Trophoblast cell (in vitro differentiated cells and primary cell): ENCODE measurements around the gene SRRM3.

ENCODE experiments used
- DNase-seq, 2 donors: peaks; one replicate each; pipeline ENCODE4 v3.0.0-alpha.2; 2016
- H2AFZ ChIP-seq: 2 replicates; pipeline ENCODE4 v1.6.1; 2013; ENCODE audit warnings: low read length, moderate library complexity, mild to moderate bottlenecking; ENCODE audit not compliant: insufficient read depth, poor library complexity
- H2AK5ac ChIP-seq: 2 replicates; pipeline ENCODE4 v1.6.1; 2013; ENCODE audit warnings: mild to moderate bottlenecking, low read length
- H2BK120ac ChIP-seq: 2 replicates; pipeline ENCODE4 v1.6.1; 2013; ENCODE audit warnings: low read length, mild to moderate bottlenecking, moderate library complexity; ENCODE audit not compliant: insufficient read depth, poor library complexity
- H2BK12ac ChIP-seq: 2 replicates; pipeline ENCODE4 v1.6.1; 2013; ENCODE audit warnings: mild to moderate bottlenecking, low read length, moderate library complexity
- H2BK5ac ChIP-seq: 2 replicates; pipeline ENCODE4 v1.6.1; 2013; ENCODE audit warnings: low read length, low read depth, moderate library complexity, mild to moderate bottlenecking; ENCODE audit not compliant: poor library complexity
- H3K14ac ChIP-seq: 2 replicates; pipeline ENCODE4 v1.6.1; 2013; ENCODE audit warnings: mild to moderate bottlenecking, low read length
- H3K18ac ChIP-seq: 2 replicates; pipeline ENCODE4 v1.6.1; 2013; ENCODE audit warnings: mild to moderate bottlenecking, low read length
- H3K23ac ChIP-seq: 2 replicates; pipeline ENCODE4 v1.6.1; 2013; ENCODE audit warnings: low read length
- H3K27ac ChIP-seq: 2 replicates; pipeline ENCODE4 v1.5.1; 2013; ENCODE audit warnings: low read depth, mild to moderate bottlenecking, inconsistent platforms, low read length, moderate library complexity
- H3K27me3 ChIP-seq: 2 replicates; pipeline ENCODE4 v1.6.1; 2013; ENCODE audit warnings: inconsistent platforms, mild to moderate bottlenecking, low read length, moderate library complexity; ENCODE audit not compliant: insufficient read depth
- H3K36me3 ChIP-seq, 2 experiments: 1 replicate in 1 of 2; 2 replicates in 1 of 2; pipeline ENCODE4 v1.6.1; 2013; ENCODE audit warnings: low read length in 2 of 2, mild to moderate bottlenecking in 2 of 2, moderate library complexity in 1 of 2; ENCODE audit not compliant: insufficient read depth in 2 of 2, control insufficient read depth in 1 of 2
- H3K4ac ChIP-seq: 2 replicates; pipeline ENCODE4 v1.6.1; 2013; ENCODE audit warnings: low read depth, mild to moderate bottlenecking, low read length, moderate library complexity
- H3K4me1 ChIP-seq, 2 experiments: 1 replicate in 1 of 2; 2 replicates in 1 of 2; pipeline ENCODE4 v1.6.1; 2013; ENCODE audit warnings: low read length in 2 of 2, mild to moderate bottlenecking in 2 of 2, moderate library complexity in 1 of 2; ENCODE audit not compliant: insufficient read depth in 2 of 2, control insufficient read depth in 1 of 2
- H3K4me2 ChIP-seq: 2 replicates; pipeline ENCODE4 v1.6.1; 2013; ENCODE audit warnings: inconsistent platforms, mild to moderate bottlenecking, low read length, moderate library complexity
- H3K4me3 ChIP-seq: 2 replicates; pipeline ENCODE4 v1.5.1; 2013; ENCODE audit warnings: mild to moderate bottlenecking, low read depth, low read length, inconsistent platforms
- H3K79me1 ChIP-seq: one replicate; pipeline ENCODE4 v1.6.1; 2013; ENCODE audit warnings: low read length
- H3K79me2 ChIP-seq: 2 replicates; pipeline ENCODE4 v1.6.1; 2013; ENCODE audit warnings: low read length, mild to moderate bottlenecking; ENCODE audit not compliant: control insufficient read depth, insufficient read depth, poor library complexity
- H3K9ac ChIP-seq: 2 replicates; pipeline ENCODE4 v1.6.1; 2013; ENCODE audit warnings: mild to moderate bottlenecking, low read length
- H3K9me3 ChIP-seq: 2 replicates; pipeline ENCODE4 v1.6.1; 2013; ENCODE audit warnings: low read depth, mild to moderate bottlenecking, control low read depth, inconsistent platforms, low read length; ENCODE audit not compliant: insufficient read depth
- H4K12ac ChIP-seq: 2 replicates; pipeline ENCODE4 v1.6.1; 2013; ENCODE audit warnings: low read depth, mild to moderate bottlenecking, low read length, moderate library complexity
- H4K8ac ChIP-seq: 2 replicates; pipeline ENCODE4 v1.6.1; 2013; ENCODE audit warnings: low read depth, mild to moderate bottlenecking, low read length, moderate library complexity
- H4K91ac ChIP-seq: one replicate; pipeline ENCODE4 v1.6.1; 2013; ENCODE audit warnings: low read depth, mild to moderate bottlenecking, low read length, moderate library complexity
- WGBS: extraction: QIAGEN DNeasy Blood & Tissue Kit; methylation state at CpG from one replicate; pipeline ENCODE4 v1.1.7; 2013; ENCODE audit warnings: missing lambda C conversion rate; ENCODE audit not compliant: insufficient read length, insufficient coverage; ENCODE audit errors: extremely low coverage; 5-methylcytosine and 5-hydroxymethylcytosine counted together

SRRM3 gene

DNA sequence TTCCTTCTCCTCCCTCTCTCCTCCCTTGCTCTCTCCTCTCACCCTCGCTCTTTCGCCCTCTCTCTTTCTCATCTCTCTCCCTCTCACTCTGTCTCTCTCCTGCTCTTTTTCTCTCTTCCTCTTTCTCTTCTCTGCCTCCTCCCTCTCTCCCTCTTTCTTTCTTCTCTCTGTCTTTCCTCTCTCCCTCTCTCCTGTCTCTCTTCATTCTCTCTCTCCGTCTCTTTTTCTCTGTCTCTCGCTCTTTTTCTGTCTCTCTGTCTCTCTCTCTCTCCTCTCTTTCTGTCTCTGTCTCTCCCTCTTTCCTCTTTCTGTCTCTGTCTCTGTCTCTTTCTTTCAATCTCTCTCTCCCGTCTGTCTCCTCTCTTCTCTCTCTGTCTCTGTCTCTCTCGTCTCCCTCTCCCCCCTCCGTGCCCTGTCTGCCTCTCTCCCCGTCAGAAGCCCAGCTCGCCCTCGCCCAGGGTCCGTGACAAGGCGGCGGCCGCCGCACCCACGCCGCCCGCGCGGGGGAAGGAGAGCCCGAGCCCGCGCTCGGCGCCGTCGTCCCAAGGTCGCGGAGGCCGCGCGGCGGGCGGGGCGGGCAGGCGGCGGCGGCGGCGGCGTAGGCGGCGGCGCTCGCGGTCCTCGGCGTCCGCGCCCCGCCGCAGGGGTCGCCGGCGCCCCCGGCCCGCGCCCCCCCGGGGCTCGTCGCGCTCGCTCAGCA lies 79.5 kb downstream of the SRRM3 start:
- peak overlapping the region; percentile 62 for H3K4me2 ChIP-seq
- no peak overlapping the region for H3K27ac ChIP-seq
- H3K4ac ChIP-seq, result no peak overlapping the region
- no CpG with 5 or more reads among the region's 63 CpGs for WGBS
- H4K8ac ChIP-seq, result no peak overlapping the region
- H3K4me3 ChIP-seq, result peak overlapping the region; percentile 39
- H3K9me3 ChIP-seq, result peaks cover 3% of the 10 kb centered on the region
- no peak overlapping the region for H2AK5ac ChIP-seq
- no peak overlapping the region for H2BK120ac ChIP-seq
- no peak overlapping the region for H3K9ac ChIP-seq
- no peaks in the 10 kb centered on the region for H3K36me3 ChIP-seq
- no peaks in the 10 kb centered on the region for H3K79me1 ChIP-seq
- H3K79me2 ChIP-seq, result peaks cover 2% of the 10 kb centered on the region
- H2BK12ac ChIP-seq, result no peak overlapping the region
- no peak overlapping the region for H4K91ac ChIP-seq
- peaks cover 43% of the 10 kb centered on the region for H3K27me3 ChIP-seq
- no peak overlapping the region for H3K23ac ChIP-seq
- peak in 1 of 2 donors; percentile 22 for DNase-seq
- no peak overlapping the region for H2BK5ac ChIP-seq
- no peak overlapping the region for H2AFZ ChIP-seq
- H4K12ac ChIP-seq, result no peak overlapping the region
- H3K14ac ChIP-seq, result no peak overlapping the region
- H3K18ac ChIP-seq, result no peak overlapping the region
- H3K4me1 ChIP-seq, result peaks cover 0 to 5% of the 10 kb centered on the region in 2 experiments

DNA sequence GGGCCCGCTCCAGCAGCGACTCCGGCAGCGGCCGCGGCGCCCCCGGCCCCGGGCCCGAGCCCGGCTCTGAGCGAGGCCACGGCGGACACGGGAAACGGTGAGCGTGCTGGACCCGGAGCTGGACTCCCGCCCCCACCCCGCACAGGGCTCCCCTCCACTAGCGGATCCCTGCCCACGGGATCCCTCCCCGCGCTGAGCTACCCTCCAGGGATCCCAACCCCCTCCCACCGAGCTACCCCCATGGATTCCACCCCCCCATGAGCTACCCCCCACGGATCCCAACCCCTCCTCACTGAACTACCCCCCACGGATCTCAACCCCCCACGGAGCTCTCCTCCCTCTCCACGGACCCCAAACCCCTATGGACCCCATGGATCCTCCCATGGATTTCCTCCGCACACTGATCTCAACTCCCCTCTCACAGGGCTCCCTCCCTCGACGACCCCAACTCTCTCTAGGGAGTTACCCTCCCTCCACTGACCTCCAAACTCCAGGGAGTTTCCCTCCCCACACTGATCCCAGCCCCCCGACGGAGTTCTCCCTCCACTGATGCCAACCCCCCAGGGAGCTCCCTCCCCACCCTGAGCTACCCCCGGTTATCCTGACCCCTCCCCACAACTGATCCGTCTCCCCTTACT lies 80.1 kb downstream of the SRRM3 start:
- Histone ChIP-seq H4K12ac (no peak overlapping the region), H3K27ac (no peak overlapping the region), H2BK5ac (no peak overlapping the region), H3K14ac (no peak overlapping the region), H3K18ac (no peak overlapping the region), H4K8ac (no peak overlapping the region), H4K91ac (no peak overlapping the region), H3K9me3 (peaks cover 3% of the 10 kb centered on the region), H2BK12ac (no peak overlapping the region), H3K79me1 (no peaks in the 10 kb centered on the region), H3K9ac (no peak overlapping the region), H3K27me3 (peaks cover 43% of the 10 kb centered on the region), H2AFZ (no peak overlapping the region), H3K79me2 (peaks cover 2% of the 10 kb centered on the region), H3K4ac (no peak overlapping the region), H2AK5ac (no peak overlapping the region), H3K4me1 (peaks cover 0 to 5% of the 10 kb centered on the region in 2 experiments), H3K23ac (no peak overlapping the region), H3K4me2 (peak overlapping the region; percentile 76), H3K4me3 (peak overlapping the region; percentile 39), H2BK120ac (no peak overlapping the region), H3K36me3 (no peaks in the 10 kb centered on the region)
- no peak for DNase-seq
- WGBS, result no CpG with 5 or more reads among the region's 36 CpGs

DNA sequence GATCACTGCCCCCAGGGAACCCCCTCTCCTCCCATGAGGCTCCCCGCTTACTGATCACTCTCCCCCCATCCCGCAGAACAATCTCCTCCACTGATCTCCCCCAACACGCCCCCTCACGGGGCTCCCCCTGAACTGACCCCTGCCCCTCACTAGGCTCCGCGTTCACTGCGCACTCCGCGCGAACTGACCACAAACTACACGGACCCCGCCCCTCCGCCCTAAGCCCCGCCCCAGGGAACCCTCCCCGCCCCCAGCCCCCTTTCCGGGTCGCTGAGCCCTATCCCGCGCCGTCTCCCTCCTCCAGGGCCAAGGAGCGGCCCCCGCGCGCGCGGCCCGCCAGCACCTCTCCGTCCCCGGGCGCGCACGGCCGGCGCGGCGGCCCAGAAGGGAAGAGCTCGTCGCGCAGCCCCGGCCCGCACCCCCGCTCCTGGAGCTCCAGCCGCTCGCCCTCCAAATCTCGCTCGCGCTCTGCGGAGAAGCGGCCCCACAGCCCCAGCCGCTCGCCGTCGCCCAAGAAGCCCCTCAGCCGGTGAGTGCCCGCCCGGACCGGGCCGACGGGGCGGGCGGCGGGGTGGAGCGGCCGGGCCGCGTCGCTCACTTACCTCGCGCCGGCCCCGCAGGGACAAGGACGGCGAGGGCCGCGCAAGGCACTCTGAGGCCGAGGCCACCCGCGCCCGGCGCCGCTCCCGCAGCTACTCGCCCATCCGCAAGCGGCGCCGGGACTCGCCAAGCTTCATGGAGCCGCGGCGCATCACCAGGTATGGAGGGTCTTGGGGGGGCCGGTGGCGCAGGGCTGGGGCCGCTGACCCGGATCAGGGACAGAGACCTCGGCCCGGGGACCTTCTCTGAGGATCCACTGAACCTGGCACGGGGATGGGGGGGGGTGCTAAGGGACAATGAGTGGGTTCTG lies 80.9 kb downstream of the SRRM3 start:
- H3K4me1 ChIP-seq, result peaks cover 0 to 5% of the 10 kb centered on the region in 2 experiments
- H3K9me3 ChIP-seq, result peaks cover 3% of the 10 kb centered on the region
- H3K23ac ChIP-seq, result no peak overlapping the region
- peaks cover 43% of the 10 kb centered on the region for H3K27me3 ChIP-seq
- H3K18ac ChIP-seq, result peak overlapping the region; percentile 59
- H3K9ac ChIP-seq, result no peak overlapping the region
- no CpG with 5 or more reads among the region's 98 CpGs for WGBS
- DNase-seq, result peak in 1 of 2 donors; percentile 33
- H3K79me2 ChIP-seq, result peaks cover 2% of the 10 kb centered on the region
- H3K4me2 ChIP-seq, result peak overlapping the region; percentile 76
- H3K4me3 ChIP-seq, result peak overlapping the region; percentile 68
- no peak overlapping the region for H3K4ac ChIP-seq
- no peaks in the 10 kb centered on the region for H3K79me1 ChIP-seq
- no peak overlapping the region for H2BK12ac ChIP-seq
- H4K12ac ChIP-seq, result peak overlapping the region; percentile 47
- no peak overlapping the region for H2AK5ac ChIP-seq
- H2BK120ac ChIP-seq, result no peak overlapping the region
- no peak overlapping the region for H4K8ac ChIP-seq
- peak overlapping the region; percentile 48 for H4K91ac ChIP-seq
- no peak overlapping the region for H3K27ac ChIP-seq
- peak overlapping the region; percentile 62 for H2AFZ ChIP-seq
- peak overlapping the region; percentile 60 for H3K14ac ChIP-seq
- H3K36me3 ChIP-seq, result no peaks in the 10 kb centered on the region
- no peak overlapping the region for H2BK5ac ChIP-seq
